RWPE2 (cell line): Measurements from ENCODE around the gene SIL1.

Experiments
- ATAC-seq: fragments of 200-7000 bp; cut with Tn5 transposase; 3 replicates; pipeline ENCODE4 v1.9.1; 2021; ENCODE audit warnings: low read depth
- DNase-seq: peaks from one replicate; pipeline ENCODE4 v3.0.0-alpha.2; 2020; ENCODE audit warnings: low spot score
- H3K27ac ChIP-seq: fragments of 450-650 bp; 2 replicates; pipeline ENCODE4 v1.5.1; 2017; ENCODE audit warnings: mild to moderate bottlenecking; ENCODE audit not compliant: poor library complexity, severe bottlenecking
- H3K27me3 ChIP-seq: fragments of 250-450 bp; sonication (Bioruptor Pico); 2 replicates; pipeline ENCODE4 v1.5.1; 2021; ENCODE audit warnings: mild to moderate bottlenecking, moderate library complexity; ENCODE audit not compliant: insufficient read depth, poor library complexity, severe bottlenecking
- H3K36me3 ChIP-seq: fragments of 250-450 bp; sonication (Bioruptor Pico); 2 replicates; pipeline ENCODE4 v1.5.1; 2020; ENCODE audit warnings: low read depth, mild to moderate bottlenecking, moderate library complexity
- H3K4me1 ChIP-seq: fragments of 250-450 bp; sonication (Bioruptor Pico); 2 replicates; pipeline ENCODE4 v1.5.1; 2021; ENCODE audit warnings: mild to moderate bottlenecking, moderate library complexity; ENCODE audit not compliant: insufficient read depth, poor library complexity, severe bottlenecking
- H3K4me3 ChIP-seq: fragments of 250-450 bp; sonication (Bioruptor Pico); 2 replicates; pipeline ENCODE4 v1.5.1; 2021; ENCODE audit warnings: mild to moderate bottlenecking, moderate library complexity; ENCODE audit not compliant: severe bottlenecking
- H3K9me3 ChIP-seq: fragments of 250-450 bp; sonication (Bioruptor Pico); 2 replicates; pipeline ENCODE4 v1.5.1; 2021; ENCODE audit warnings: mild to moderate bottlenecking, moderate library complexity; ENCODE audit not compliant: severe bottlenecking
- TF ChIP-seq, protein P1 (sequence below): fragments of 450-650 bp; IDR thresholded peaks from one replicate; pipeline ENCODE4 v1.5.1; 2017; ENCODE audit warnings: mild to moderate bottlenecking, moderate library complexity; ENCODE audit not compliant: poor library complexity, severe bottlenecking

Gene SIL1

DNA sequence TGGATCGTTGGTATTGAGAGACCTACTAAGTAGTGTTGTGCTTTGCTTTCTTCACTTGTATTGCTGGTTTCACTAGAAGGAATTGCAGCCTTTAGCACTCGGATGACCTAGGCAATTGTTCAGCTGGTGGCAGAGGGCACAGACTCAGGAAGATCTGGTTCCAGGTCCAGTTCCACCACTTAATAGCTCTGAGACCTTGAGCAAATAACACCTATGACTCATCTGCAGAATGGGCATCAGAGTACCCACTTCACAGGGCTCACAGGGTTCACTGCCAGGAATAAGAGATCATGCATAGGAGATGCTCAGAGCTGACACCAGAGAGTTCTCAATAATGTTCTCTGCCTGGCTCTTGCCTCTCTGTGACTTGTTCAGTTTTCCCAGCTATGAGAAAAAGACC, 133.6 kb downstream of the SIL1 start:
- ATAC-seq (peak; percentile 50), DNase-seq (no peak)
- Histone ChIP-seq H3K27ac (no peak overlapping the region), H3K4me3 (no peak overlapping the region), H3K4me1 (peaks cover 12% of the 10 kb centered on the region), H3K36me3 (no peaks in the 10 kb centered on the region), H3K27me3 (no peaks in the 10 kb centered on the region), H3K9me3 (no peaks in the 10 kb centered on the region)
- TF ChIP-seq, protein P1, sequence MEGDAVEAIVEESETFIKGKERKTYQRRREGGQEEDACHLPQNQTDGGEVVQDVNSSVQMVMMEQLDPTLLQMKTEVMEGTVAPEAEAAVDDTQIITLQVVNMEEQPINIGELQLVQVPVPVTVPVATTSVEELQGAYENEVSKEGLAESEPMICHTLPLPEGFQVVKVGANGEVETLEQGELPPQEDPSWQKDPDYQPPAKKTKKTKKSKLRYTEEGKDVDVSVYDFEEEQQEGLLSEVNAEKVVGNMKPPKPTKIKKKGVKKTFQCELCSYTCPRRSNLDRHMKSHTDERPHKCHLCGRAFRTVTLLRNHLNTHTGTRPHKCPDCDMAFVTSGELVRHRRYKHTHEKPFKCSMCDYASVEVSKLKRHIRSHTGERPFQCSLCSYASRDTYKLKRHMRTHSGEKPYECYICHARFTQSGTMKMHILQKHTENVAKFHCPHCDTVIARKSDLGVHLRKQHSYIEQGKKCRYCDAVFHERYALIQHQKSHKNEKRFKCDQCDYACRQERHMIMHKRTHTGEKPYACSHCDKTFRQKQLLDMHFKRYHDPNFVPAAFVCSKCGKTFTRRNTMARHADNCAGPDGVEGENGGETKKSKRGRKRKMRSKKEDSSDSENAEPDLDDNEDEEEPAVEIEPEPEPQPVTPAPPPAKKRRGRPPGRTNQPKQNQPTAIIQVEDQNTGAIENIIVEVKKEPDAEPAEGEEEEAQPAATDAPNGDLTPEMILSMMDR, result no peak

DNA sequence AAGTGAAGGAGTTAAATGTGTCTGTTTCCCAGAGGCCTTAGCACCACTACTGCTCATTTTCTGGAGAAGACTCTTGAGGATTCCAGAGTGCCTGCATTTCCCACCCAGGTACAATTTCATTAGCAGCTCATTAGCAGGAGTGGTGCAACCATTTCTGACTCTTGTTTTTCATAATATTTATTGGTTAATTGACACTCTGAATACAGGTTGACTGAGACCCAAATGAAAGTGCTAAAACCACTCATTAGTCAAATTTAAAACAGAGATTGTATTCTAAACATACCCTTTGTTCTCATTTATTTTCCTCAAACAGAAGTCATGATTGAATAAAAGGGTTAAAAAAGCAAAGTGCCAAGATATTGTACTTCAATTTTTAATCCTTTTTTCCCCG, 134.5 kb downstream of the SIL1 start:
- TF ChIP-seq, protein P1, result no peak
- H3K4me3 ChIP-seq, result no peak overlapping the region
- DNase-seq (no peak), ATAC-seq (no peak)
- no peaks in the 10 kb centered on the region for H3K27me3 ChIP-seq
- no peaks in the 10 kb centered on the region for H3K36me3 ChIP-seq
- H3K27ac ChIP-seq, result no peak overlapping the region
- H3K4me1 ChIP-seq, result peaks cover 12% of the 10 kb centered on the region
- no peaks in the 10 kb centered on the region for H3K9me3 ChIP-seq

DNA sequence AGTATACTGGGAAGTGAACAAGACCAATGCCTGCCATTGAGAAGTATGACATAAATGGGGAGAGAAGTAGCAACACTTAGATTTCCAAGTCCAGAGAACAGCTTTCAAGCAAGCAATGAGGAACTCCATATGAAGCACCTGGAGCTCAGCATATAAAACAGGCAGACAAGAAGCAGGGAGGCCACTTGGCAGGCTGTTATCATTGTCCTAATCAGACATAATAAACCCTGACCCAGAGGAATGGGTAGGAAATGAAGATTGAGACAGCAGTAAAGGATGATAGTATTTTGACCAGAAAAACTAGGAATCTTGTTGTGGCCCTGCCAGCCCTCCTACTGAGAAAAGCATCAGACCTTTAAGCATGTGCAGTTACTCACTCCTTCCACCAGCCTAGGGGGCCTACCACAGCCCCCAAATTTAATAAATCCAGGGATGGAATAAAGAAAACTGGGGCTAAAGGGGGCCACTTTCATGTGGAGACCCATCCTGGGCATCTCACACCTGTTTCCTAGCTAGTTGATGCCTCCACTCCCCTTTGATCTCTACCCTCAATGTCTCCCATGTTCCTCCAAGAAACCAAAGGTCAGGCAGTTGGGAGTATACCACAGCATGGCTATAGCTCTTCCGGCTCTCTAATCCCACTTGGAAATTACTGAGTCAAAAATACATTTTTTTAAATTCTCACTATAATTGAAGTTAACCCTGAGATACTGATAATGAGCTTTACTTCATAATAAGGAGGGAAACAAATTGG, 135.1 kb downstream of the SIL1 start:
- H3K4me3 ChIP-seq, result no peak overlapping the region
- TF ChIP-seq, protein P1, result no peak
- H3K27me3 ChIP-seq, result no peaks in the 10 kb centered on the region
- no peaks in the 10 kb centered on the region for H3K36me3 ChIP-seq
- DNase-seq (no peak), ATAC-seq (no peak)
- H3K4me1 ChIP-seq, result peaks cover 12% of the 10 kb centered on the region
- H3K27ac ChIP-seq, result no peak overlapping the region
- H3K9me3 ChIP-seq, result no peaks in the 10 kb centered on the region

DNA sequence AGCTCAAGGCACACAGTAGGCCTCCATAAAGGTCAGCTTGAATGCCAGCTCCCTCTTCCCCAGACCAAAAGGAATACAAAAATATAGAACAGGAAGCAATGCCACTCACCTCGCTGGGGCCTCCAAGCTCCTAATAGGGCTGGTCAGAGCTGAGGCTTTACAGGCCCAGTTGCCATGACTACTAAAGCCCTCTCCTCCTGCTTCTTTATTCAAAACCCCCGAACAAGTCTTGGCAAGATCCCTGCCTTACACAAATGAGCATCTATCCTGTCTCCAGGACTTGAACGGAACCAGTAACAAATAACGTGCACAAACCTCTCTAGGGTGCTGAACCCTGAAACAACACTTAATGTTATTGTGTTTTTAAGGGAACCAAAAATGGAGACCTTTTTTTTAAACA, 136.3 kb downstream of the SIL1 start:
- H3K27ac ChIP-seq, result peak overlapping the region; percentile 36
- H3K36me3 ChIP-seq, result no peaks in the 10 kb centered on the region
- H3K4me1 ChIP-seq, result peaks cover 12% of the 10 kb centered on the region
- H3K27me3 ChIP-seq, result no peaks in the 10 kb centered on the region
- DNase-seq (no peak), ATAC-seq (peak; percentile 43; the same call in 2 of the 3 replicates)
- no peak overlapping the region for H3K4me3 ChIP-seq
- H3K9me3 ChIP-seq, result no peaks in the 10 kb centered on the region
- TF ChIP-seq, protein P1, result no peak

DNA sequence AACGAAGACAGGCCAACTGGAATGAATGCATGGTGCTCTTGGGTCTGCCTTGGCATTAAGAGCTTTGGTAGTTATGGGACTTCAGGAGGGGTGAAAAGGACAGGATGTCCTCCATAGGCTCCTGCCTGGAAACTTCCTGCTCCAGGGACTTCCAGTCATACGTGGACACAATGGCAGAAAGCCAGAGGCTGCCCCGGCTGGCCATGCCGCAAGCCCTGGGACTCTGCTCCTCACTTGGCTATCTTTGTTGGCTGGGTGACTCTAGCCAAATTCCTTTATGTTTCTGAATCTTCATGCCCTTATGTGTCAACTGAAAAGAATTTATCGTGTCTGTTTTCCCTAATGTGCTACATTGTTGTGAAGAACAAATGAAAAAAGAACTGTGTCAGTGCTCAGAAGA, 136.9 kb downstream of the SIL1 start:
- H3K9me3 ChIP-seq, result no peaks in the 10 kb centered on the region
- H3K27me3 ChIP-seq, result no peaks in the 10 kb centered on the region
- DNase-seq, result no peak
- no peak overlapping the region for H3K4me3 ChIP-seq
- peaks cover 12% of the 10 kb centered on the region for H3K4me1 ChIP-seq
- ATAC-seq, result peak; percentile 75
- H3K36me3 ChIP-seq, result no peaks in the 10 kb centered on the region
- H3K27ac ChIP-seq, result peak overlapping the region; percentile 36
- TF ChIP-seq, protein P1, result no peak
